ENCODE data around the gene SLC18A2.
"Not testable (repeated sequence)": the region's sequence is repeated elsewhere in the genome, so short reads cannot be mapped to it uniquely, and the experiment has no call there.

SLC18A2 gene

DNA sequence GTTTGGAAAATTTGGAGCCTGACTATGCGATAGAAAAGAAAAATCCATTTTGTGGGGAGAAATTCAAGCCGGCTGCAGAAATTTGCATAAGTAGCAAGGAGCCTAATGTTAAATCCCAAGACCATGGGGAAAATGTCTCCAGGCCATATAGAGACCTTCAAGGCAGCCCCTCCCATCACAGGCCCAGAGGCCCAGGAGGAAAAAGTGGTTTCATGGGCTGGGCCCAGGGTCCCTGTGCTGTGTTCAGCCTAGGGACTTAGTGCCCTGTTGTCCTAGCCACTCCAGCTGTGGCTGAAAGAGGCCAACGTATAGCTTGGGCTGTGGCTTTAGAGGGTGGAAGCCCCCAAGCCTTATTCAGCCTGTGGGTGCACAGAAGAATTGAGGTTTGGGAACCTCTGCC, 62.5 kb downstream of the SLC18A2 start:
- not testable (repeated sequence) for H3K4me1 ChIP-seq (ENCODE audit: control insufficient read depth, insufficient read depth, low read length); H3K36me3 ChIP-seq (ENCODE audit: control insufficient read depth, insufficient read depth, low read length); H3K9ac ChIP-seq (ENCODE audit: low read length); H3K4me3 ChIP-seq (ENCODE audit: low read length); H3K27me3 ChIP-seq (ENCODE audit: control insufficient read depth, insufficient read depth, low read length); H3K9me3 ChIP-seq (ENCODE audit: control insufficient read depth, low read length)

DNA sequence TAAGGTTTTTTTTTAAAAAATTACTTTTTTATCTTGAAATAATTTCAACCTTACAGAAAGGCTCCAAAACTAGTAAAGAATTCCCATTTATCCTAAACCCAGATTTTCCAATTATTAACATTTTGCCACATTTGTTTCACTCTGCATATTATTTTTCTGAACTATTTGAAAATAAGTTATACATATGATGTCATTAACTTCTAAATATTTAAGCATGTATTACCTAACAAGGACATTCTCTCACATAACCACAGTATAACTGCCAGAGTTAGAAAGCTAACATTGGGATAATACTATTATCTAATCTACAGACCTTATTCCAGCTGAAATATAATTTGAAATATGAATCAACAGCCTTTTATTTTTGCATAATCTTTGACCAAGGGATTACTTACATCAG, 65.8 kb downstream of the SLC18A2 start:
- H3K9ac ChIP-seq (ENCODE audit: low read length) = no peak overlapping the region
- no peaks in the 10 kb centered on the region for H3K36me3 ChIP-seq (ENCODE audit: control insufficient read depth, insufficient read depth, low read length)
- H3K4me1 ChIP-seq (ENCODE audit: control insufficient read depth, insufficient read depth, low read length) = no peaks in the 10 kb centered on the region
- H3K27me3 ChIP-seq (ENCODE audit: control insufficient read depth, insufficient read depth, low read length) = no peaks in the 10 kb centered on the region
- no peak overlapping the region for H3K4me3 ChIP-seq (ENCODE audit: low read length)
- no peaks in the 10 kb centered on the region for H3K9me3 ChIP-seq (ENCODE audit: control insufficient read depth, low read length)

DNA sequence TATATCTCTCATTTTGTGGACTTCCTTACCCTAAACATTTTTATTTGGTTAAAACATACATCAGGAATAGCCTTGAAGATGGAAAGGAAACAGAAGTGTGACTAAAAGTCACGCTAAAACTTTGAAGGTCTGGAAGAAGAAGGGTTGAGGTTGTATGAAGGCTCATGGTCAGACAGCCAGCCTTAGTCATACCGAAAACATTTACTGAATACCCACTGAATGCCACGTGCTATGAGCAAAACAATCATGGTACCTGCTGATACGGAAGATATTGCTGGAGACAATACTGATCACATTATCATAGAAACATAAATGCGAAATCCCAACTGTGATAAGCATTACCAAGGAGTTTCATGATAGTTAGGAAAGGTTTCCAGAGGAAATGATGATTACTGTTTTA, 70.3 kb downstream of the SLC18A2 start:
- no peaks in the 10 kb centered on the region for H3K27me3 ChIP-seq (ENCODE audit: control insufficient read depth, insufficient read depth, low read length)
- no peaks in the 10 kb centered on the region for H3K9me3 ChIP-seq (ENCODE audit: control insufficient read depth, low read length)
- no peak overlapping the region for H3K9ac ChIP-seq (ENCODE audit: low read length)
- H3K4me3 ChIP-seq (ENCODE audit: low read length) = no peak overlapping the region
- H3K36me3 ChIP-seq (ENCODE audit: control insufficient read depth, insufficient read depth, low read length) = no peaks in the 10 kb centered on the region
- H3K4me1 ChIP-seq (ENCODE audit: control insufficient read depth, insufficient read depth, low read length) = peaks cover 10% of the 10 kb centered on the region

DNA sequence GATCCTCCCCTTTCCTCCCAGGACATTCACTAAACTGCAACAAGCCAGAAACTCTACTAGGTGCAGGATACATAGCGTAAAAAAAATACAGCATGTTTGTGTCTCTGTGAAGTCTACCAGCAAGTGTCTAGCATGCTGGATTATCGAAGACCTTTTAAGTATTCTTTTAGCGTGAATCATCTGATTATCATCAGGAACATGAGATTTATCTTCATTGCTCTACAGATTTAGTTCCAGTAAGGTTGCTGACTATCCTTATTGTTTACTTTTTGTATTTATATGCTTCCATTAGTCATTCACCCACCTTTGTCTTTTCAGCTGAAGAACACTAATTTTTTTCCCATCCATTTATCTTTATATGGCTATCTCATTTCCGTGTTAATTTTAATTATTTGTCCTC, 71.5 kb downstream of the SLC18A2 start:
- Histone ChIP-seq H3K4me1 (ENCODE audit: control insufficient read depth, insufficient read depth, low read length) (peaks cover 10% of the 10 kb centered on the region), H3K36me3 (ENCODE audit: control insufficient read depth, insufficient read depth, low read length) (no peaks in the 10 kb centered on the region), H3K9ac (ENCODE audit: low read length) (no peak overlapping the region), H3K27me3 (ENCODE audit: control insufficient read depth, insufficient read depth, low read length) (no peaks in the 10 kb centered on the region), H3K9me3 (ENCODE audit: control insufficient read depth, low read length) (no peaks in the 10 kb centered on the region), H3K4me3 (ENCODE audit: low read length) (no peak overlapping the region)

DNA sequence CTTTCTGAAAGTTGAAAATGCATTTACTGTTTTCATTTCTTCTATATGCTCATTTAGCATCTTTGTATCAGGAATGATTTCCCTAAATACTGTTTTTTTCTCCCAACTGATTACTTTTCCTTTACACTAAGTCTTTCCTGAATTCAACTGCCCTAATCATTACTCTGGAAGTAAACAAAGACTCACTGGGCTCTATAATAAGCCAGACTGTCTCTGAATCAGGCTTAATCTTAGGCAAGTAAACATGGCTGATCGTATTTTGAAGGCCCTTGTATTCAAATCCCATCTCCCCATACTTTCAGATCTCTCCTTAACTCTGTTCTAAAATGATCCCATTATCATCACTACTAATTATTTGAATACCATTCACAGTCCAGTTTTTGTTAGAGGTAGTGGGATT, 72.7 kb downstream of the SLC18A2 start:
- H3K4me1 ChIP-seq (ENCODE audit: control insufficient read depth, insufficient read depth, low read length) = peaks cover 10% of the 10 kb centered on the region
- H3K36me3 ChIP-seq (ENCODE audit: control insufficient read depth, insufficient read depth, low read length) = no peaks in the 10 kb centered on the region
- H3K9me3 ChIP-seq (ENCODE audit: control insufficient read depth, low read length) = no peaks in the 10 kb centered on the region
- H3K9ac ChIP-seq (ENCODE audit: low read length) = no peak overlapping the region
- no peak overlapping the region for H3K4me3 ChIP-seq (ENCODE audit: low read length)
- H3K27me3 ChIP-seq (ENCODE audit: control insufficient read depth, insufficient read depth, low read length) = no peaks in the 10 kb centered on the region

DNA sequence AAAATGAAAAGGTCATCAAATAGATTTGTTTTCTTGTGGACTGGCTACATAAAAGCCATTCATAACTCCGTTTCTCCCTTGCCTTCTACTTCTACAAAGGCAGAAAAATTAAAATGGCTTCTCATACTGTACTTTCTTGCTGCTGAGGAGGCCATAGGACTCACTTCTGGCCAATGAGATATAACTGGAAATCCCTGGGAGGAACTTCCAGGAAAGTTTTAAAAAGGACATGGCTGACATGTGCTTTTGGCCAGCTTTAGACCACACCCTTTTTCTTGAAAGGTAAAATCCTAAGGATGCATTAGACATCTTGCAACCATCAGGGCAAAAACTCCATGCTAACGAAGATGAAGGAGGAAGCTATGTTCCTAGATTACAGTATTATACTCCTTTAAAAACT, 75.8 kb downstream of the SLC18A2 start:
- H3K9me3 ChIP-seq (ENCODE audit: control insufficient read depth, low read length) = no peaks in the 10 kb centered on the region
- H3K4me3 ChIP-seq (ENCODE audit: low read length) = no peak overlapping the region
- H3K4me1 ChIP-seq (ENCODE audit: control insufficient read depth, insufficient read depth, low read length) = peaks cover 10% of the 10 kb centered on the region
- H3K36me3 ChIP-seq (ENCODE audit: control insufficient read depth, insufficient read depth, low read length) = no peaks in the 10 kb centered on the region
- H3K9ac ChIP-seq (ENCODE audit: low read length) = no peak overlapping the region
- no peaks in the 10 kb centered on the region for H3K27me3 ChIP-seq (ENCODE audit: control insufficient read depth, insufficient read depth, low read length)

DNA sequence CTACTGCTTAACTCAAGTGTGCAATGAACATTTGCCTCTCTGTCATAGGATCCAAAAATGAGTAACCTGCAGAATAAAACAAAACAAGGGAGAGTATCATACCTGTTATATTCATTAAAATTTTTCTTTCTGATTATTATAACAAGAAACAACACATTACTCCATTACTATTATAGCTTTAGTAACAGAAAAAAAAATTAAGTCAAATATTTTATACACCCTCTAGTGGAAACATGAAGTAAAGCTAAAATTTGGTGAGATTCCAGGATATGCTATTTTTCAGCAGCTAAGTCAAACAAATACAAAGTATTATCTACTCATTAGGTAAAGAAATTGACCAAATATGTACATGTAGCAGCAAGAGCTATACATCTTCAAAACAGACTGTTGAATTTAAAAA, 78.0 kb downstream of the SLC18A2 start:
- H3K9ac ChIP-seq (ENCODE audit: low read length) = no peak overlapping the region
- no peaks in the 10 kb centered on the region for H3K27me3 ChIP-seq (ENCODE audit: control insufficient read depth, insufficient read depth, low read length)
- no peak overlapping the region for H3K4me3 ChIP-seq (ENCODE audit: low read length)
- no peaks in the 10 kb centered on the region for H3K9me3 ChIP-seq (ENCODE audit: control insufficient read depth, low read length)
- H3K4me1 ChIP-seq (ENCODE audit: control insufficient read depth, insufficient read depth, low read length) = no peaks in the 10 kb centered on the region
- no peaks in the 10 kb centered on the region for H3K36me3 ChIP-seq (ENCODE audit: control insufficient read depth, insufficient read depth, low read length)

DNA sequence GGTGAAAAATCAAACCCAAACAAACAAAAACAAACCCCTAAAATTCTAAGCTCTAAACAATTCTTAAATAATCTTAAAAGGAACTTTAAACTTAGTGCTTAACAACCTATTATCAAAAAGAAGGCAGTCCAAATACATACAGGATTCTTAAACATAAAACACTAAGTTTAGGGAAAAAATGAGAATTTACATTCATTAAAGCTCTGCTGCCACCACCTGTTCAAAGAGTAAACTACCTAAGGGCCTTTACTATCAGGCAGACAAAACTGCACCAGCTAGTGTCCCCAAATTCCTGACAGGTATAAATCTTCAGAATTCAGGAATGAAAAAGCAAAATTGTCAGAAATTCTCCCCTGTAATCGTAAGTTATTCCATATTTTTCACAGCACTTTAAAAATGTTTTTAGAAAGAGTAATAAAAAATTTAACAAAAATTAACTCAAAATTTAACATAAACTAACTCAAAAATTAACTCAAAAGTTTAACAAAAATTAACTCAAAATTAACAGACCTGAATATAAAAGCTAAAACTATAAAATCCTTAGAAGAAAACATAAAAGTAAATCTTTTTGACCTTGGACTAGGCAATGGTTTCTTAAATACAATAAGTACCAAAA, 79.2 kb downstream of the SLC18A2 start:
- Histone ChIP-seq H3K36me3 (ENCODE audit: control insufficient read depth, insufficient read depth, low read length) (no peaks in the 10 kb centered on the region), H3K9ac (ENCODE audit: low read length) (no peak overlapping the region), H3K9me3 (ENCODE audit: control insufficient read depth, low read length) (no peaks in the 10 kb centered on the region), H3K4me1 (ENCODE audit: control insufficient read depth, insufficient read depth, low read length) (no peaks in the 10 kb centered on the region), H3K27me3 (ENCODE audit: control insufficient read depth, insufficient read depth, low read length) (no peaks in the 10 kb centered on the region), H3K4me3 (ENCODE audit: low read length) (no peak overlapping the region)

DNA sequence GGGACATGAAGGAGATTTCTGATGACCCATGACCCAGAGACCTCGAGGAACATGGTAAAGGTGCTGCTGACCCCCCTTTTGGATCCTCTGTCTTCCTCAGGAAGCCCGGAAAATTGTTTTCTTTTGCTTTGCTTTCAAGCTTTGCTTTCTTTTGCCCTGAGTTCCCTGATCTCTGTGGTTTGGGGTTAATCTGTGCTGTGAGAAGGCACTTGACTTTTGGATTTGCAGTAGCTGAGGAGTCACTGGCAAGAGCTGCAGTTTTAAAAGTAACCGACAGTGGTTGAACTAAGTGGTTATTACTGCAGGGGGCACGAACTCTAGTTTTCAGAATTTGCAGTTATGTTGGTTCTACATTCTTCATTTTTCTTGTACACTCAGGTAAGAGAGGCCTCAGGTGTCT, 81.3 kb downstream of the SLC18A2 start:
- no peak overlapping the region for H3K4me3 ChIP-seq (ENCODE audit: low read length)
- no peaks in the 10 kb centered on the region for H3K36me3 ChIP-seq (ENCODE audit: control insufficient read depth, insufficient read depth, low read length)
- H3K27me3 ChIP-seq (ENCODE audit: control insufficient read depth, insufficient read depth, low read length) = no peaks in the 10 kb centered on the region
- H3K9me3 ChIP-seq (ENCODE audit: control insufficient read depth, low read length) = no peaks in the 10 kb centered on the region
- no peak overlapping the region for H3K9ac ChIP-seq (ENCODE audit: low read length)
- H3K4me1 ChIP-seq (ENCODE audit: control insufficient read depth, insufficient read depth, low read length) = peaks cover 5% of the 10 kb centered on the region

DNA sequence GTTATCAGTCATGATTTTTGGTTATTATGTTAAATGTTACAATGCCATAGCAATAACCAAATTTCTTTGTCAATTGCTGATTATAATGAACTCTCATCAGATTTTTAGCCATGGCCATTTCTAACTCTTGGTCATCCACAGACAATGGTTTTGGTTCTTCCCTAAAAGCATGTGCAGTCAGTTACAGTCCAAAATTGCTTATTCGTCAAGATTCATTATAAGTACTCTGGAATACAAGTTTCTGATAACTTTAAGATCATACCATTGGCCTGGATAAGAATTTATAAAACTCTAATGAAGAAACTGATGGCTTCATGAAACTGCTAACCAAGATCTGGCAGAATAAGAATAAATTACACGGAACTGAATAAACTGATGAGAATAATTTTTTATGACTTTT, 83.5 kb downstream of the SLC18A2 start:
- Histone ChIP-seq H3K36me3 (ENCODE audit: control insufficient read depth, insufficient read depth, low read length) (no peaks in the 10 kb centered on the region), H3K27me3 (ENCODE audit: control insufficient read depth, insufficient read depth, low read length) (no peaks in the 10 kb centered on the region), H3K9me3 (ENCODE audit: control insufficient read depth, low read length) (no peaks in the 10 kb centered on the region), H3K9ac (ENCODE audit: low read length) (no peak overlapping the region), H3K4me1 (ENCODE audit: control insufficient read depth, insufficient read depth, low read length) (peaks cover 8% of the 10 kb centered on the region), H3K4me3 (ENCODE audit: low read length) (no peak overlapping the region)

DNA sequence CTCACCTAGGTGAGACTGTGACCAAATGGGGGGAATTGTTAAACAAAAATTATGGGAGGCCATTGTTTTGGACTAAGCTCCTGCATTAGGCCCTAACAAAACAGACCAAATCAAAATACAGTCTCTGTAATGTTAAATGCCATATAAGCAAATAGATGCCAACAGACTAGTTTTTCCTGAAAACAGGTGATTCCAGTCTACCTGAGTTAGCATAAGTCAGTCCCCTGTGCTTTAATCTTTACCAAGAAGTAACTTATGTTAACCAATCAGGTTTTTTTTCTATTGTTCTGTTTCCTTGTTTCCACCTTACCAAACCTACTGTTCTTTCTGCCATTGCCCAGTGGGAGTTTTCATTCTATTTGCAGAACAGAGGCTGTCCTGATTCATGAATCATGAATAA, 86.3 kb downstream of the SLC18A2 start:
- peaks cover 8% of the 10 kb centered on the region for H3K4me1 ChIP-seq (ENCODE audit: control insufficient read depth, insufficient read depth, low read length)
- H3K27me3 ChIP-seq (ENCODE audit: control insufficient read depth, insufficient read depth, low read length) = no peaks in the 10 kb centered on the region
- H3K9me3 ChIP-seq (ENCODE audit: control insufficient read depth, low read length) = no peaks in the 10 kb centered on the region
- no peaks in the 10 kb centered on the region for H3K36me3 ChIP-seq (ENCODE audit: control insufficient read depth, insufficient read depth, low read length)
- no peak overlapping the region for H3K9ac ChIP-seq (ENCODE audit: low read length)
- no peak overlapping the region for H3K4me3 ChIP-seq (ENCODE audit: low read length)

All from mucosa of stomach (tissue), 1 donor.